Smooth muscle cell (in vitro differentiated cells): ENCODE measurements around the gene CCNT2. TPM values are rescaled to one million over a fixed set of nuclear protein-coding genes. Genes with fewer than 3 reads are reported as not detected.

Source experiments
- DNase-seq: peaks from one replicate; lab custom pipeline; 2025; ENCODE audit not compliant: unreplicated experiment; lab: John Stamatoyannopoulos, UW
- H2AFZ ChIP-seq: fragments of 200-600 bp; sonication (generic); 2 replicates; pipeline ENCODE4 v1.6.0; 2016; ENCODE audit warnings: antibody characterized with exemption, low read depth, mild to moderate bottlenecking
- H3F3A ChIP-seq: fragments of 200-600 bp; sonication (generic); 2 replicates; pipeline ENCODE4 v1.6.0; 2017; ENCODE audit warnings: antibody characterized with exemption, low read depth
- H3K27ac ChIP-seq: fragments of 200-600 bp; sonication (generic); 2 replicates; pipeline ENCODE4 v1.5.1; 2016; ENCODE audit warnings: low read depth, mild to moderate bottlenecking
- H3K27me3 ChIP-seq: fragments of 200-600 bp; sonication (generic); 2 replicates; pipeline ENCODE4 v1.6.1; 2016; ENCODE audit warnings: low read depth, mild to moderate bottlenecking
- H3K36me3 ChIP-seq: fragments of 200-600 bp; sonication (generic); 2 replicates; pipeline ENCODE4 v1.5.1; 2016; ENCODE audit warnings: low read depth
- H3K4me1 ChIP-seq: fragments of 200-600 bp; sonication (generic); 2 replicates; pipeline ENCODE4 v1.5.1; 2016; ENCODE audit warnings: low read depth
- H3K4me2 ChIP-seq: fragments of 200-600 bp; sonication (generic); 2 replicates; pipeline ENCODE4 v1.6.0; 2016; ENCODE audit warnings: mild to moderate bottlenecking
- H3K4me3 ChIP-seq: fragments of 200-600 bp; sonication (generic); 2 replicates; pipeline ENCODE4 v1.5.1; 2016; ENCODE audit warnings: mild to moderate bottlenecking
- H3K79me2 ChIP-seq: fragments of 200-600 bp; sonication (generic); 2 replicates; pipeline ENCODE4 v1.6.0; 2016; ENCODE audit warnings: low read depth, mild to moderate bottlenecking
- H3K9ac ChIP-seq: fragments of 200-600 bp; sonication (generic); 2 replicates; pipeline ENCODE4 v1.6.0; 2016; ENCODE audit warnings: low read depth
- H3K9me3 ChIP-seq: fragments of 200-600 bp; sonication (generic); replicated peaks from 2 replicates; pipeline ENCODE4 v1.5.1; 2016; ENCODE audit warnings: low read depth
- H4K20me1 ChIP-seq: fragments of 200-600 bp; sonication (generic); 2 replicates; pipeline ENCODE4 v1.6.0; 2016; ENCODE audit warnings: low read depth
- WGBS: methylation state at CpG from one replicate; pipeline ENCODE4 v1.1.7; 2016; ENCODE audit warnings: low lambda C conversion rate; 5-methylcytosine and 5-hydroxymethylcytosine counted together
- polyA plus RNA-seq: library from polyadenylated mRNA; unstranded; fragments of >200 nt; fragmentation: Nextera tagmentation; extraction: Ambion mirVana; gene quantifications from 2 replicates; pipeline ENCODE4 v1.2.1, GENCODE V29; 2016
- total RNA-seq: library from RNA; depleted of rRNA; stranded (reverse); fragments of >200 nt; gene quantifications from 2 replicates; pipeline ENCODE4 v1.2.3, GENCODE V29; 2014
- TF ChIP-seq, protein P1 (sequence below): fragments of 200-600 bp; sonication (generic); IDR thresholded peaks from 2 replicates; pipeline ENCODE4 v1.5.1; 2017; ENCODE audit warnings: borderline replicate concordance, mild to moderate bottlenecking, antibody characterized with exemption; ENCODE audit not compliant: insufficient read depth, poor library complexity, severe bottlenecking

Gene CCNT2
- total and polyA plus RNA-seq, 2 experiments from 2014 or later: 16.1 to 74.2 TPM

DNA sequence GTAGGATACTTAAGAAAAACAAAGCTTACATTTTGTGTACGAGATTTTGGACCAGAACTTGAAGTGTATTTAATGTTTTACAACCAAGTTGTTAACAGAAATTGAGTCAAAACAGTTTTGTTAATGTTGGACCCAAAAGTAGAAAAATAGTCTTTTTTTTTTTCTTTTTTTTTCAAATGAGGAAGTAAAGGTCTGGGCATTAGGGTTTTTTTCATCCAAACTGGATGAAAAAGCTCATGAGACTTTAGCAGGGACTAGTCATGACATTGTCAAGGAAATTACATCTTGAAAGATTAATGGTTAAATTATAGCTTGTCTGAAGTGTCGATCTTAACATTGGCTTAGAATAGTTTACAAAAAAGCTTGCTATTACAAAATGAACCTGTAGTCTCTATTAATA, 32.3 kb downstream of the CCNT2 start:
- H4K20me1 ChIP-seq: peaks cover 71% of the 10 kb centered on the region
- peaks cover 46% of the 10 kb centered on the region for H3K36me3 ChIP-seq
- no peak for DNase-seq
- H3K4me2 ChIP-seq: no peak overlapping the region
- H3F3A ChIP-seq: peaks cover 4% of the 10 kb centered on the region
- H3K79me2 ChIP-seq: peaks cover 23% of the 10 kb centered on the region
- no peak overlapping the region for H2AFZ ChIP-seq
- no peaks in the 10 kb centered on the region for H3K4me1 ChIP-seq
- no peaks in the 10 kb centered on the region for H3K9me3 ChIP-seq
- no peak overlapping the region for H3K9ac ChIP-seq
- 99% methylated on average over 2 of the region's 2 CpGs for WGBS
- TF ChIP-seq, protein P1, sequence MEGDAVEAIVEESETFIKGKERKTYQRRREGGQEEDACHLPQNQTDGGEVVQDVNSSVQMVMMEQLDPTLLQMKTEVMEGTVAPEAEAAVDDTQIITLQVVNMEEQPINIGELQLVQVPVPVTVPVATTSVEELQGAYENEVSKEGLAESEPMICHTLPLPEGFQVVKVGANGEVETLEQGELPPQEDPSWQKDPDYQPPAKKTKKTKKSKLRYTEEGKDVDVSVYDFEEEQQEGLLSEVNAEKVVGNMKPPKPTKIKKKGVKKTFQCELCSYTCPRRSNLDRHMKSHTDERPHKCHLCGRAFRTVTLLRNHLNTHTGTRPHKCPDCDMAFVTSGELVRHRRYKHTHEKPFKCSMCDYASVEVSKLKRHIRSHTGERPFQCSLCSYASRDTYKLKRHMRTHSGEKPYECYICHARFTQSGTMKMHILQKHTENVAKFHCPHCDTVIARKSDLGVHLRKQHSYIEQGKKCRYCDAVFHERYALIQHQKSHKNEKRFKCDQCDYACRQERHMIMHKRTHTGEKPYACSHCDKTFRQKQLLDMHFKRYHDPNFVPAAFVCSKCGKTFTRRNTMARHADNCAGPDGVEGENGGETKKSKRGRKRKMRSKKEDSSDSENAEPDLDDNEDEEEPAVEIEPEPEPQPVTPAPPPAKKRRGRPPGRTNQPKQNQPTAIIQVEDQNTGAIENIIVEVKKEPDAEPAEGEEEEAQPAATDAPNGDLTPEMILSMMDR: no peak
- H3K27ac ChIP-seq: no peak overlapping the region
- no peaks in the 10 kb centered on the region for H3K27me3 ChIP-seq
- no peak overlapping the region for H3K4me3 ChIP-seq

DNA sequence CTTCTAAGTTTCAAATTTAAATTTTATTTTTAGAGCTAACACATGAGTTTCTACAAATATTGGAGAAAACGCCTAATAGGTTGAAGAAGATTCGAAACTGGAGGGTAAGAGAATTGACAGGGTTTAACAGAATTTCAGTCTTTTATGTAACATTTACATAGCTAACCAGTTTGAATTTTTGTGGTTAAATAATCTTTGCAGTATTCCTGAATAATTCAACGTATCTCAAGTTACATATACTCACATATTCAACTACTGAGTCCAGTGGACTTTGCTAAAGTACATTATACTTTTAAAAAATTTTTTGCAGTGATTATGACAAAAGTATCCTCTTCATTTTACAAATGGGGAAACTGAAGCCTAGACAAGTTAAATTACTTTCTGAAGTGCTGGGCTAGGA, 34.0 kb downstream of the CCNT2 start:
- Histone ChIP-seq H3K27ac (no peak overlapping the region), H4K20me1 (peaks cover 80% of the 10 kb centered on the region), H3K4me3 (no peak overlapping the region), H3K4me2 (no peak overlapping the region), H3K9me3 (no peaks in the 10 kb centered on the region), H3K9ac (no peak overlapping the region), H3K27me3 (no peaks in the 10 kb centered on the region), H3F3A (peaks cover 4% of the 10 kb centered on the region), H3K79me2 (peaks cover 11% of the 10 kb centered on the region), H3K36me3 (peaks cover 43% of the 10 kb centered on the region), H3K4me1 (no peaks in the 10 kb centered on the region), H2AFZ (no peak overlapping the region)
- TF ChIP-seq, protein P1: no peak
- 89% methylated on average over 3 of the region's 3 CpGs for WGBS
- DNase-seq: no peak

DNA sequence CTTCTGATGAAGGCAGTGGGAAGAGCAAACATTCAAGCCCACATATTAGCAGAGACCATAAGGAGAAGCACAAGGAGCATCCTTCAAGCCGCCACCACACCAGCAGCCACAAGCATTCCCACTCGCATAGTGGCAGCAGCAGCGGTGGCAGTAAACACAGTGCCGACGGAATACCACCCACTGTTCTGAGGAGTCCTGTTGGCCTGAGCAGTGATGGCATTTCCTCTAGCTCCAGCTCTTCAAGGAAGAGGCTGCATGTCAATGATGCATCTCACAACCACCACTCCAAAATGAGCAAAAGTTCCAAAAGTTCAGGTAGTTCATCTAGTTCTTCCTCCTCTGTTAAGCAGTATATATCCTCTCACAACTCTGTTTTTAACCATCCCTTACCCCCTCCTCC, 35.4 kb downstream of the CCNT2 start:
- Histone ChIP-seq H4K20me1 (peaks cover 82% of the 10 kb centered on the region), H3K27me3 (no peaks in the 10 kb centered on the region), H3K4me3 (no peak overlapping the region), H2AFZ (no peak overlapping the region), H3F3A (peaks cover 4% of the 10 kb centered on the region), H3K9ac (no peak overlapping the region), H3K9me3 (no peaks in the 10 kb centered on the region), H3K36me3 (peaks cover 39% of the 10 kb centered on the region), H3K27ac (no peak overlapping the region), H3K4me2 (no peak overlapping the region), H3K4me1 (no peaks in the 10 kb centered on the region), H3K79me2 (peaks cover 11% of the 10 kb centered on the region)
- TF ChIP-seq, protein P1: no peak
- WGBS: 98% methylated on average over 5 of the region's 5 CpGs
- no peak for DNase-seq

DNA sequence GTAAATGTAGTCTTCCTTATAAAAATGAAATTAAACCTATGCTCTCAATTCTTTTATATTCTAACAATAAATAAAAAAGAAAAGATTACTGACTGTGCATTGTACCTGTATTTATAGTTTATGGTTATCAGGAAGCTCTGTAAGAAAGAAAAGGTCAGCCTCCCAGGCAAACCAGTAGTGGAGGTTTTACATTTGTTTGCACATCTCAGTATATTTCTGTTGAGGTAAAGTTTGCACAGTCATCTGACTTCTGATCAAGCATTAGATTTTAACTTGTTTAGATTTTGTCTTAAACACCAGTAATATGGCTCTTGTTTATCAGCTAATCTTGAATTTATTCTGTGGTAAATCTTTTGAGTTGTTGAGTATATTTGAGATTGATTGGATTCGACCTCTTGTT, 37.1 kb downstream of the CCNT2 start:
- H3F3A ChIP-seq: peaks cover 1% of the 10 kb centered on the region
- H3K9me3 ChIP-seq: no peaks in the 10 kb centered on the region
- no peaks in the 10 kb centered on the region for H3K27me3 ChIP-seq
- peaks cover 68% of the 10 kb centered on the region for H4K20me1 ChIP-seq
- WGBS: 0% methylated on average over 1 of the region's 1 CpG
- H3K4me1 ChIP-seq: no peaks in the 10 kb centered on the region
- peaks cover 30% of the 10 kb centered on the region for H3K36me3 ChIP-seq
- H3K4me2 ChIP-seq: no peak overlapping the region
- DNase-seq: no peak
- no peak overlapping the region for H3K4me3 ChIP-seq
- TF ChIP-seq, protein P1: no peak
- peaks cover 4% of the 10 kb centered on the region for H3K79me2 ChIP-seq
- H2AFZ ChIP-seq: no peak overlapping the region
- no peak overlapping the region for H3K27ac ChIP-seq
- H3K9ac ChIP-seq: no peak overlapping the region
